ENCODE data around the gene PSMA5.

- TF ChIP-seq, protein P1, sequence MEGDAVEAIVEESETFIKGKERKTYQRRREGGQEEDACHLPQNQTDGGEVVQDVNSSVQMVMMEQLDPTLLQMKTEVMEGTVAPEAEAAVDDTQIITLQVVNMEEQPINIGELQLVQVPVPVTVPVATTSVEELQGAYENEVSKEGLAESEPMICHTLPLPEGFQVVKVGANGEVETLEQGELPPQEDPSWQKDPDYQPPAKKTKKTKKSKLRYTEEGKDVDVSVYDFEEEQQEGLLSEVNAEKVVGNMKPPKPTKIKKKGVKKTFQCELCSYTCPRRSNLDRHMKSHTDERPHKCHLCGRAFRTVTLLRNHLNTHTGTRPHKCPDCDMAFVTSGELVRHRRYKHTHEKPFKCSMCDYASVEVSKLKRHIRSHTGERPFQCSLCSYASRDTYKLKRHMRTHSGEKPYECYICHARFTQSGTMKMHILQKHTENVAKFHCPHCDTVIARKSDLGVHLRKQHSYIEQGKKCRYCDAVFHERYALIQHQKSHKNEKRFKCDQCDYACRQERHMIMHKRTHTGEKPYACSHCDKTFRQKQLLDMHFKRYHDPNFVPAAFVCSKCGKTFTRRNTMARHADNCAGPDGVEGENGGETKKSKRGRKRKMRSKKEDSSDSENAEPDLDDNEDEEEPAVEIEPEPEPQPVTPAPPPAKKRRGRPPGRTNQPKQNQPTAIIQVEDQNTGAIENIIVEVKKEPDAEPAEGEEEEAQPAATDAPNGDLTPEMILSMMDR (optimal IDR thresholded peaks at IDR 0.05 in 1 of 3, IDR thresholded peaks at IDR 0.05 in 1 of 3, conservative IDR thresholded peaks at IDR 0.05 in 1 of 3; ENCODE audit: extremely low read depth in 1 of 3, insufficient read depth in 2 of 3, low read length in 3 of 3), result no peak
- no peak for TF ChIP-seq EZH2 (IDR thresholded peaks at IDR 0.05; ENCODE audit: low read length)
Observed at GRCh38 chr1:109438798-109439297, 12.6 kb upstream of the PSMA5 start.
